Testis (tissue), 2 donors: ENCODE results near the gene PPCS.

ENCODE experiments used
- CTCF ChIP-seq, 3 experiments: fragments of 450-650 bp in 2 of 3; fragments of 200-600 bp in 1 of 3; sonication (generic) in 1 of 3; IDR thresholded peaks; one replicate each; pipeline ENCODE4 v1.5.1; 2016 to 2019; ENCODE audit warnings: antibody characterized with exemption in 3 of 3, mild to moderate bottlenecking in 2 of 3, moderate library complexity in 1 of 3
- POLR2A ChIP-seq: fragments of 450-650 bp; IDR thresholded peaks from one replicate; pipeline ENCODE4 v1.6.1; 2017; ENCODE audit warnings: antibody characterized with exemption, mild to moderate bottlenecking, moderate library complexity

- TF ChIP-seq POLR2A (no peak), CTCF (IDR thresholded peaks at IDR 0.05) (no peak)
Observed at GRCh38 chr1:42432714-42433113, 23.6 kb upstream of the PPCS start.
